T-helper 2 cell treated with Interferon-gamma antibody and Interleukin-4, amounts not matched to agents 100 ng/mL and 5 ng/mL, for 36 hours (primary cell): ENCODE results near the gene PPP1R14C. TPM values are rescaled to one million over a fixed set of nuclear protein-coding genes. Genes with fewer than 3 reads are reported as not detected.

ENCODE experiments used
- intact Hi-C: fragments of 100-400 bp; cut with micrococcal nuclease; formaldehyde crosslinking; loops from one replicate; pipeline ENCODE4 v1.15.1; 2023
- total RNA-seq: library from RNA; stranded (reverse); gene quantifications from 2 replicates; pipeline ENCODE4 v1.2.3, GENCODE V29; 2022

Gene PPP1R14C
- total RNA-seq, 1 donor from 2014 or later, result 0.27 TPM

DNA sequence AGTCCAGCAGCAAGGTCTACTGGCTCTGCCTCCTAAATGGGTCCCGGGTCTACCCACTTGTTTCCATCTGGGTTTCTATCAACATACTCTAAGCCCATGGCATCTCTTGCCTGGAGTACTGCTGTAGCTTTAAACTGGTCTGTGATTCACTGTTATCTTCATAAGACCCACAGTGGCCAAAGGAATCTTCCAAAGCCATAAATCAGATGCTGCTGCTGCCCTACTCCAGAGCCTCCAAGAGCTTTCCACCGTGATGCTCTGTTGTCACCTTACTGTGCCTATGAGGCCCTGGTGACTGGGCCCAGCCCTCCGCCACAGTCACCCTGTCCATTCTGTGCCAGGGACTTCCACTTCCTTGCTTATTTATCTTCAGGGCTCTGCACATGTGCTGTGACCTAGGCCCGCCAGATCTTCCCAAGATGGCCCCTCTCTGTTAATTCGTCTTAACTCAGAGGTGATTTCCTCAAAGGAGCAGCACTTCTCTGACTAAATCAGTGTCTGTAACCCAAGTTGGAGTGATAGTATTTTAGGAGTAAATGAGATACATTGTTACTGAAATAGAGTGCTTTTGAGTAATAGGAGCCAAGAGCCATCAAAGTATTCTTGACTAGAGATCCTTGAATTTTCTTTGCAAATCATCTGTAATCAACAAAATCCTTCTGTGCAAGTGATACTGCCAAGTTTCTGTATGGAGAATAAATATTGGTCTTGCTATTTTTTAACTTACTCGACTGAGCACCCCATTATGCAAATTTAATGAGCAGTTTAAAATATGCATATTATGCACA, 102.5 kb downstream of the PPP1R14C start:
- intact Hi-C loops, result no loop called here

DNA sequence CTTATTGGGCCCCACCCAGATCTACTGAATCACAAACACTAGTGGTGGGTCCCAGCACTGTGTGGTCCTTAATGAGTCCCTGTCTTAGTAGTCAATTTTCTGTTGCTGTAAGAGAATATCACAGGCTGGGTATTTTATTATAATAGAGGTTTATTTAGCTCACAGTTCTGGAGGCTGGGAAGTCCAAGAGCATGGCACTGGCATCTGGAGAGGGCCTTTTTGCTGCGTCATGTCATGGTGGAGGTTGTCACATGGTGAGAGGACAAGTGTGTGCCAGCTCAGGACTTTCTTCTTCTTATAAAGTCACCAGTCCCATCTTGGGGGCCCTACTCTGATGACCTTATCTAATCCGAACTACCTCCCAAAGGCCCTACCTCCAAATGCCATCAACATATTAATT, 105.0 kb downstream of the PPP1R14C start:
- intact Hi-C loops, result no loop called here

DNA sequence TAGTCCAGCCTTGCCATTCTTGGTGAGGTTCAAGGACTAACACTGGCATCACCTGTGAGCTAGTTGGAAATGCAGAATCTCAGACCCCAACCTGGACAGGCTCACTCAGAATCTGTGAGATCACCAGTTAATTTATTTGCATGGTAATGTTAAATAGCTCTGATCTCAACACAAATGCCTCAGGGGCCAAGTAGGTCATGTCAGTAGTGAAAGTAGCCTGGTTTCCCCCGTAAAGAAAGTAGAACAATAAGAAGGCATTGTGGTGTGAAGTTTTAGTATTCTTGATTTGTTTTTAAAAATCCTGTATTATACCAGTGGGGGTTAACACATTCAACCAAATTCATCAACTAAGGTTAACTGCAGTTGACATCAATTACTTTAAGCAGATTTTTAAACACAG, 105.5 kb downstream of the PPP1R14C start:
- intact Hi-C loops, result no loop called here

DNA sequence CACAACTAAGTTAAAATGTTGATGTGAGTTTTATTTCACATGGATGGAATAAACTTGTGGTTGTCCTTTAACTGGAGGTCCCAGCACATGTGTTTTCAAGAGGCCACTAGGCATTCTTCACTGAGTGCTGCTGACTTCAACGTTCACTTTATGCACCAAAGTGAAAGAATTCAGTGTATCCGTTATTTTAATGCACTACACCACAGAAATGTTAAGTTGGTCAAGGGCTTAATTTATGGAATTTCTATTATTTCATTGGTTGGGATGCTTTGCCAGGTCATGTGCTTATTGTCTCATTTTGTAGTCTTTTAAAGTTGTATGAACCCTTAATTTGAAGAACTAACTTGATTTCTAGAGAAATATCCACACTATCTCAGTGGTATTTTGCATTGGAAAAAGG, 106.4 kb downstream of the PPP1R14C start:
- intact Hi-C loops, result no loop called here

DNA sequence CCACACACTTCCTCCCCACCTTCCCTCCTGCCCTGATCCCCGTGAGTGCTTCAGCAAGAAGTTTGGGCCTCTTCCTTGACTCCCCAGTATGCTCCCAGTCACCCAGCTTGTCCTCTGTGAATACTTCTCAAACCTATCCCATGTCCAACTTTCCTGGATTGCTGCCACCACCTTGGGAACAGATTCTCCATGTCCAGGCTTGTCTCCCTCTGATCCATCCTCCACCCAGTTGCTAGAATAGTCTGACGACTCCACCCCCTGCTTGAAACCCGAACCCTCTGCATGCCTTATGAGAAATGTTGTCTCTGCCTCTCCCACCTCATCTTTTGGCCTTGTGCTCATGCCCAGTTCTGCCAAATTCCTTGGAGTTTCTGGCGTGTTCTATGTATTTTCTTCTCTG, 108.0 kb downstream of the PPP1R14C start:
- intact Hi-C loops, result no loop called here

DNA sequence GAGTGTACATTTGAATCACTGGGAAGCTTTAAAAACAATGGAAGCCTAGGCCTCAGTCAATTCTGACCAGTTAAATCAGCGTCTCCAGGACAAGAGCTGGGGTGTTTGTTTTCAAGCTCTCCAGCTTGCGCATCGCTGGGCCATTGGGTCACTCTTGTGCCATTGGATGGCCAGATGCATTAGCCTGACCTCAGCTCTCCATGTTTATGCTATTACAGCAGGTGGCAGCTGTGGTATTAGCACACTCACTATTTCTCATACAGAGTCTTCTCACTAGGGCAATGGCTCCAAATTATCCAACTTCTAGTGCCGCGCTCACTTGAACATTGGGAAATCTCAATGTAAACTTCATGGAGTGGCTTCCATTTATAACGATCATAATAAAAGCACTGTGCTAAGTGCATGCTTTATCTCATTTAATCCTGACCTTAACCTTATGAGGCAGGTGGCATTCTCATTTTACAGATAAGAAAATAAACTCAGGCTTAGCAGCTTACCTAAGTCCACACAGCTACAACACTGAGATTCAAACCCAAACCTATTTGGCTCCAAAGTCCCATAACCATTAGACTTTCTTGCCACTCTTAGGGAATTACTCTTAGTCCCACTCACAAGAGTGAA, 108.8 kb downstream of the PPP1R14C start:
- intact Hi-C loops, result no loop called here

DNA sequence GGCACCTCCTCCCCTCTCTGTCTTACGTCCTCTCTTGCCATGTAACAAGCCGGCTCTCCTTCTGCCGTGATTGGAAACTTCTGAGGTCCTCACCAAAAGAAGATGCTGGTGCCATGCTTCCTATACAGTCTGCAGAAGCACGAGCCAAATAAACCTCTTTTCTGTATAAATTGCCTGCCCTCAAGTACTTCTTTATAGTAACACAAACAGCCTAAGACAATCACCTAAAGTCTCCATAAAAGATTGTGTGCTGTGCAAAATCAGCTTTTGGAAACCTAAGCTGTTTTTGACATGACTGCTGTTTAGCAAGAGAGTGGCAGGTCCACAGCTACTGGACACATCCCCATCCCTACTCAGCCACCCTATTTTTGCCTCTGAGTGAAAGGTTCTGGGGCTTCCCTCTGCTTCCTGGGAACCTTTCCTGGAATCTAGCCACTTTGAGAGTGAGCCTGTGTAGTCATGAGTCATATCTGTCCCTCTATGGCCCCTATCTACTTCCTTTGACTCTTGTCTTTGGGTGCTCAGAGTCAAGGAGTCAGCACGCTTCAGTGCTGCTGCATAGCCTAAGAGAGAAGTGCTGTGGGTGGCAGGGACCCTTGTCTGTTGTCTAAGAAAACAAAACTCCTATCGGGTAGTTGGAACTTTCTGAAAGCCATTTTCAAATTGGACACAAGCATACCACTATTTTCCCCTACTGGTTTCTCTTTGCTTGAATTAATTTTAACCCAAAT, 110.0 kb downstream of the PPP1R14C start:
- intact Hi-C loops, result no loop called here

DNA sequence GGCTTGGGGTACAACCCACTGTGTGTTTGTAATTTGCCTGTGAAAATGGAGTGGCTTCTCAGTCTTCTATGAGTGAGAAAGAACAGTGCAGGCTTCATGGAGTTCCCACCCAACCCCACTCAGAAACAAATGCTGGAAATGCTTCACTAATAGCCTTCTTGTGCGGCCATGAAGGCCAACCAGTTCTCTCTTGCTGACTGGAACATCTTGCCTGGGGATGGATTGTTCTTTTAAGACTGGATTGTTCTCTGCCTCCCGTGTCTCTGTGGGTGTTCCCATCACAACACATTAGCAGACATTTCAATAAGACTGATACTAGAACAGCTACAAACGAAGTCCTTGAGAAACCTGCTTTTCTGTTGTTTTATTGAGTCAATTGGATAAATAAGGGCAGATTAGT, 110.6 kb downstream of the PPP1R14C start:
- intact Hi-C loops, result no loop called here

DNA sequence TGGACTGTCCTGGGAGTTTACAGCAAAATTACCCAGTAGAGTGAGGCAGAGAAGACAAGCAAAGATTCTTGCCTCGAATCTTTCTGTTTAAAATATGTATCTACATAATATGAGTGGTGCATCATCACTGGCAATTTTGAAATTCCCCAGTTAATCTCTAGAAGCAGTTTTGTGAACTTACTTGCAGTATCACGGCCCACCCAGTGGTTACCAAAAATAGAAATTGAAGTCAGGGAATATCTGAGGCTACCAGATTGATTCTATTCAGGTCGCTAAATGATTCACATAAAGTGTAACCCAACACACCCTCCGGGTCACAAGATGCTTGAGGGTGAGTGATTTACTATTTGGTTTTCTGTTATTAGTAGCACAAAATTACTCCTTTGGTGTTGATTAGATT, 111.9 kb downstream of the PPP1R14C start:
- intact Hi-C loops, result no loop called here

DNA sequence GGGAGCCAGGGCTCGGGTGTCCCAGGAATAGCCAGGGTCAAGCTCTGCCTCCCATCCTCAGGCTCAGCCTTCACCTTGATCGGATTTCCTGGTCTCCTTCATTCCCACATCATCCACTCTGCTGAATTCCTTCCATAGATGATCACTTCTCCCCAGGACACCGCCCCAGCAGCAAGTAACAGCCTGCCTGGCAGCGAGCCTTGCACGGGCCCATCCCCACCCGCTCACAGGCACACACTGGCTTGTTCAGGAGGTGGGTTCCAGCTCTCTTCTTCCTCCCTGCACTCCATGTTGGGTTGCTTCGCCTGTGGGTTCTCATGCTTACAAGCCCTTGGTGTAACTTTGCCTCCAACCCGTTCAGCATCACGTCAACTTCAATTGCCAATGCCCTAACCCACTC, 113.0 kb downstream of the PPP1R14C start:
- intact Hi-C loops, result no loop called here

DNA sequence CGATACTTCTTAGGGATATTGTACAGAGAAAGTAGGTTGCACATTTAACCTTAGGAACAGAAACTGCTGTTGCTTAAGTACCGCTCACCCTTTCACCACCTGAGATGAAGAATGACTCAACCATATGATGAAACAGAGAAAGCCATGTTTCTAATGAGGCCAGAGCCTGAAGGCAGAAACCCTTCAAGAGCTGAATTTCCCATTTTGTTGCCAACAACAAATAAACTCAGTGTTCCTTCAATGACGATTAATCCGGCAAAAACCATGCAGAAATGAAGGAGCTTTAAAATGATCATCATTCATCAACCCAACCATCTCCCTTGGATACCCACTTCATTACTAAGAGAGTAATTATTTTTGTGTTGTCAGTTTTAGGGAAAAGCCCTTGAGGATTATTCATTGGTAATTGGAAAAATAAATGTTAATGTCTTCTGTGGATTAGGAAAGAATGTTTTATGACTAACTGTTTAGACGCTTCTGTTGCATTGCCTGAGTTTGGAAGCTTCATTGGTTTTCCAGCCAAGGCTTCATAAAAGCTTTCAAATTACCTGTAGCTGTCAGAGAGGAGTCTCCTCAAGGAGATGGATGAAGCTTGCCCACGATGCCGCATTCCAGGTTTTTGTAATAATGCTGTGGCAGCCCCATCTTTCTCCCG, 113.9 kb downstream of the PPP1R14C start:
- intact Hi-C loops, result no loop called here

DNA sequence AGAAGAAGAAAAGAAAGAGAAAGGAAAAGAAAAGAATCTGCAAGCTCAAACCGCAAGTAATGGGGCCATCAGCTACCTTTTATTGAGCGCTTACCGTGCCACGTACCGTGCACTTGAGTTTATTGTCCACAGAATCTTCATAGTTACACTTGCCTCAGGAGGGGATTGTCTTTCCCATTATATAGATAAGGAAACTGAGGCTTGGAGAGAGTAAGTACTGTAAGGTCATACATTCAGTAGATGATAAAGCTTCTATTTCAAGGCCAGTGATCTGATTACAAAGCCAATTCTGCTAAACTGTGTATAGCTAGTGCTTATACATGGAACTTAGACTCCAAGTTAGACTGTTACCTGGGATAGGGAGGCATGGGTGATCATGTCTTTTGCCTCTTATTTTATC, 115.5 kb downstream of the PPP1R14C start:
- intact Hi-C loops, result no loop called here

DNA sequence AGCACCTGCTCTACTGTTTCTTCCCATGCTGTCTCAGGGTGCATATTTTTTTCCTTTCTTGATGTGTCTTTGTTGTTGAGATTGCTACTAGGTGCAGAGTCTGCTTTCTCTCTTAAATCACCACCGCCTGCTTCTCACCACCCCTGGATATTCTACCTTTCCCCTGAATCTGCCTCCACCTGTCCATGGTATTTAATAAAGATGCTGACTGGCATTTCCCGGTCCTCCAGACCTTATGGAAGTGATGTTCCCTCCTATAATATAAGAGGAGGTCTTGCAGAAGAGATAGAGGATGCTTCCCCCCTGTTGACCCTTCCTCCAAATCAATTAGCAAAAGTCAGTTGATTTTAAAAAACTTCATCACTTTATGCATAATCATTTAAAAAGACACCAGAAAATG, 118.1 kb downstream of the PPP1R14C start:
- intact Hi-C loops, result no loop called here

DNA sequence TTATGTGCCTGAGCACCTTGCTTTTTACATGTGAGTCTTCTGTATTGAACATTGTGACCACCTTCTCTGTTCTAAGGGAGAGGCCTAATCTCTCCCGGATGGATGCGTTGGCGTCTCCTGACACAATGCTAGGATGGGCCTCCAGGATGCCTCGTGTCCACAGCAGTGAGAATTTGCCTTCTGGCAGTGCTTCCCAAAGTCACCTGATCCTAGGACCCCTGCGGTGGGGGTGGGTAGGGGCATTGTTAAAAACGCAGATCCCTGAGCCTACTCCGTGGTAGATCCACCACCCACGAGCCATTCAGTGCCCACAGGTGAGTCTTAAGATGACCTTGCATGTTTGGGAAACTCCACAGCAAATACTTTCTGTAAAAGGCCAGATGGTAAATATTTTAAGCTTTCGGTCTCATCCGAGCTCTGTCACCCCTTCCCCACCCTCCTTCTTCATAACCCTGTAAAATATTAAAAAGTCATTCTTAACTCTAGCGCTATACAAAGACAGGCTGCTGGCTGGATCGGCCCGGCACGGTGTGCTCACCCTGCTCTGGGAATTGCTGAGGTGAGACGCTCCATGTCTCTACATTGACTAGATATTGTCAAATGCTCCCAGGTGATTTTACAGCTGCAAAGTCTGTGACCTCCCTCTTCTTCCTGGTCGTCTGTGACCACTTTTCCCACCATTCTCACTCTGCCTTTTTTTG, 119.3 kb downstream of the PPP1R14C start:
- intact Hi-C loops, result no loop called here

DNA sequence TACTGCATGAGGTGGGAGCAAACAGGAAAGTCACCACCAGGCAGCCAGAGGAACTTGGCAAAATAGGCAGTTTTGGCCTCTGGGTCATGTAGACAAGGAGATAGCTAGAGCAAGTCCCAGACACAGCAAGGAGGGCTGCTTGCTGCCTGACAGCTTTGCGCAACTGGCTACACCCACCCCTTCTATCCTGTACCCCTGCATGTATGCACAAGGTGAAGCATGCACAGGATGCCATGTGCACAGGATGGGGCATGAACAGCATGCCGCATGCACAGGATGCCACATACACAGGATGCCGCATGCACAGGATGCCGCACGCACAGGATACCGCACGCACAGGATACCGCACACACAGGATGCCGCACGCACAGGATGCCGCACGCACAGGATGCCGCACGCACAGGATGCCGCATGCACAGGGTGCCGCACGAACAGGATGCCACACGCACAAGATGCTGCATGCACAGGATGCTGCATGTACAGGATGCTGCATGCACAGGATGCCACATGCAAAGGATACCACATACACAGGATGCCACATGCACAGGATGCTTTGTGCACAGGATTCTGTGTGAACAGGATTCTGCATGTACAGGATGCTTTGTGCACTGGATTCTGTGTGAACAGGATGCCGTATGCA, 121.0 kb downstream of the PPP1R14C start:
- intact Hi-C loops, result no loop called here

DNA sequence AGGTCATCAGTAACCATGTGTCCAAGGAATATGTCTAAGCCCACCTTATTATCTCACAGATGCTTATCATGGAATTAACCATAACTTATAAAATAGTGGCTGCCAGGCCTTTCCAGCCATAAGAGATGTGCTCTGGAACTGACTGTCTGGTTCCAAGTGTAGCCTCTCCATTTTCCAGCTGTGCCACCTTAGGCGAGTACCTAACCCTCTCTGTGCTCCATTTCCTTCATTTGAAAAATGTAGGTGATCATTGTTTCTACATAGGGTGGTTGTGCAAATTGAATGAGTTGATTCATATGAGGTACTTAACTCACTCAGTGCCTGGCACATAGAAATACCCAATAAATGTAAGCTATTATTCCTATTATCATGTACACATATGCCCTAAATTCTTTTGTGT, 123.5 kb downstream of the PPP1R14C start:
- intact Hi-C loops, result no loop called here

DNA sequence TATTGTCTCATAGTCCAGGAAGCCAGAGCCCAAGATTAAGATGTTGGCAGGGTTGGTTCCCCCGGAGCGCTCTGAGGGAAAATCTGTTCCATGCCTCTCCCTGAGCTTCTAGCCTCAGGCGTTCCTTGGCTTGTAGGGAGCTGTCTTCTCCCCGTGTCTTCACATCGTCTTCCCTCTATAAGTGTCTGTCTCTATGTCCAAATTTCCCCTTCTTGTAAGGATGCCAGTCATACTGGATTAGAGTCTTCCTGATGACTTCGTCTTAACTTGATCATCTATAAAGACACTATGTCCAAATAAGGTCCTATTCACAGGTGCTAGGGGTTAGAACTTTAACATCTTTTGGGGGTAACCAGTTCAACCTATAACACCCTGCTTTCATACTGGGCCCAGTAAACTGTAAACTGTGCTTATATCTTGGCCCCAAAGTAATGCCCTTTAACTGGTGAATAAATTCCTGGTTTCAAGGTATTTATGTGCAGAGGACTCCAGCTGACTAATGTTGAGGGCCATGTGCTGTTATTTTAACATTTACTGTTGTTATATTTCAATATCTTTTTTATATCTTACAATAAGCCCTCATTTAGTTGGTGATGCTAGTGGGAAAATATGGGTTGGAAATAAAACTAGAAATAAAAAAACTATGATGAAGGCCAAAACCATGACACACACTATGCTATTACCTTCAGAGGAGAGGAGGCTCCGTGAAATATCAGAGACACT, 124.3 kb downstream of the PPP1R14C start:
- intact Hi-C loops, result no loop called here

DNA sequence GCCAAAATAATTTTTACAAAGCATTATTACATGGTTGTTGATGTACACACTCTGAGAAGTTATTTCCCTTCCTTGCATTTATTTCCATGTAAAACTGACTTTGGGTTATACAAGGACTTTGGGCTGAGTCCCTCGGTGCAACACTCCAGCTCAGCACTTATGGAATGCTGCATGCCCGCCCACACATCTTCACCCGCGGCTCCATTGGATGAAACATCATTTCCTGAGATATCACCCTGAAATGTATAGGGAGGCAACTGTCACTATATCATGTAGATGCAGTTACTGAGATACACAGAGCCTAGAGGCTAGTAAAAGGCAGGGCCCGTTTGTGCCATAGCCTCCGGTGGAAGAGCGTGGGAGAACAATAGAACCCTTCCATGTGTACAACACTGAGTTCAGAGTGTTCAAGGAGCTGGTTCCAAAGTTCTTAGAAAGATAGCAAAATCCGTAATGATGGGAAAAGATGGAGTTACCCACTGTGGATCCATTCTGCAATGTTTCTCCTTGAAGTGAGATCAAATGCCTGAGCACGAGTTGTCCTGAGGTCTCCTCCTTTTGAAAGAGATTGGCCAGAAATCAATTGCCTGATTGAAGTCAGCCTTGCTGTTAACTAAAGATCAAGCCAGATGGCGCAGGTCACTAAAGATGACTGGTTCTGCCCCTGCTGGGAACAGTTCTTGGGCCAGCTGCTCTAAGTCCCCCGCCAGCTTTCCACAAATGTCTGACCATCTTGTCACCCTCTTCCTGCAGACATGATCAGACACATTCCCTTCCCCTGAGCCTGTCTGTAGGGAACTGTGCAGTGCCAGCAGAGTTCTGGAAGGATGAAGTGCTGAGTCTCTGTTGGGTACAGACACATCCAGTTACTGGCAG, 125.1 kb downstream of the PPP1R14C start:
- intact Hi-C loops, result no loop called here
